ENCODE data around the gene NFASC. TPM values are rescaled to one million over a fixed set of nuclear protein-coding genes. Genes with fewer than 3 reads are reported as not detected.

The NFASC gene
- polyA plus RNA-seq, 3 donors, result 0.08 TPM; not detected in 2

- Mint-ChIP-seq H3K27ac (peak overlapping the region in 1 of 7 donors; percentile 43), H3K9me3 (no peaks in the 10 kb centered on the region), H3K4me1 (no peaks in the 10 kb centered on the region), H3K36me3 (no peaks in the 10 kb centered on the region), H3K27me3 (ENCODE audit: low read depth in 3 of 3) (peaks cover 0 to 3% (median 2%) of the 10 kb centered on the region in 3 donors), H3K4me3 (no peak overlapping the region)
- H3K36me3 ChIP-seq (replicated peaks in 1 of 2; ENCODE audit: control insufficient read depth in 1 of 2, insufficient read depth in 2 of 2, low read length in 2 of 2), result no peaks in the 10 kb centered on the region
- H3K4me1 ChIP-seq (ENCODE audit: control insufficient read depth in 1 of 2, insufficient read depth in 2 of 2, low read length in 2 of 2), result no peaks in the 10 kb centered on the region
- WGBS (ENCODE audit: insufficient coverage), result 92% methylated on average over 2 of the region's 2 CpGs
- H3K4me3 ChIP-seq (replicated peaks in 1 of 3; ENCODE audit: low read depth in 2 of 3, low read length in 3 of 3), result no peak overlapping the region
- no peak overlapping the region for H3K27ac ChIP-seq (ENCODE audit: low read depth in 1 of 2, low read length in 2 of 2)
- no peaks in the 10 kb centered on the region for H3K79me2 ChIP-seq (ENCODE audit: insufficient read depth, low read length)
- no peaks in the 10 kb centered on the region for H3K27me3 ChIP-seq (ENCODE audit: control insufficient read depth in 2 of 2, insufficient read depth in 2 of 2, low read length in 2 of 2)
- H4K20me1 ChIP-seq (ENCODE audit: insufficient read depth, low read length), result no peaks in the 10 kb centered on the region
- H3K4me2 ChIP-seq (replicated peaks; ENCODE audit: extremely low read depth, low read length, poor library complexity, severe bottlenecking), result no peak overlapping the region
- no peak for DNase-seq
- H3K9ac ChIP-seq (ENCODE audit: insufficient read depth, low read length, poor library complexity, severe bottlenecking), result no peak overlapping the region
- TF ChIP-seq, protein P1, sequence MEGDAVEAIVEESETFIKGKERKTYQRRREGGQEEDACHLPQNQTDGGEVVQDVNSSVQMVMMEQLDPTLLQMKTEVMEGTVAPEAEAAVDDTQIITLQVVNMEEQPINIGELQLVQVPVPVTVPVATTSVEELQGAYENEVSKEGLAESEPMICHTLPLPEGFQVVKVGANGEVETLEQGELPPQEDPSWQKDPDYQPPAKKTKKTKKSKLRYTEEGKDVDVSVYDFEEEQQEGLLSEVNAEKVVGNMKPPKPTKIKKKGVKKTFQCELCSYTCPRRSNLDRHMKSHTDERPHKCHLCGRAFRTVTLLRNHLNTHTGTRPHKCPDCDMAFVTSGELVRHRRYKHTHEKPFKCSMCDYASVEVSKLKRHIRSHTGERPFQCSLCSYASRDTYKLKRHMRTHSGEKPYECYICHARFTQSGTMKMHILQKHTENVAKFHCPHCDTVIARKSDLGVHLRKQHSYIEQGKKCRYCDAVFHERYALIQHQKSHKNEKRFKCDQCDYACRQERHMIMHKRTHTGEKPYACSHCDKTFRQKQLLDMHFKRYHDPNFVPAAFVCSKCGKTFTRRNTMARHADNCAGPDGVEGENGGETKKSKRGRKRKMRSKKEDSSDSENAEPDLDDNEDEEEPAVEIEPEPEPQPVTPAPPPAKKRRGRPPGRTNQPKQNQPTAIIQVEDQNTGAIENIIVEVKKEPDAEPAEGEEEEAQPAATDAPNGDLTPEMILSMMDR (IDR thresholded peaks at IDR 0.05), result no peak
- intact Hi-C loops (cut with micrococcal nuclease), result no loop called here
- H3K9me3 ChIP-seq (replicated peaks in 1 of 2; ENCODE audit: control insufficient read depth in 1 of 2, insufficient read depth in 1 of 2, low read length in 2 of 2), result no peaks in the 10 kb centered on the region
- H2AFZ ChIP-seq (ENCODE audit: insufficient read depth, low read depth, low read length, poor library complexity, severe bottlenecking), result no peak overlapping the region
These were observed 200.4 kb downstream of the NFASC start for GRCh38 chr1:205071028-205071409.

DNA sequence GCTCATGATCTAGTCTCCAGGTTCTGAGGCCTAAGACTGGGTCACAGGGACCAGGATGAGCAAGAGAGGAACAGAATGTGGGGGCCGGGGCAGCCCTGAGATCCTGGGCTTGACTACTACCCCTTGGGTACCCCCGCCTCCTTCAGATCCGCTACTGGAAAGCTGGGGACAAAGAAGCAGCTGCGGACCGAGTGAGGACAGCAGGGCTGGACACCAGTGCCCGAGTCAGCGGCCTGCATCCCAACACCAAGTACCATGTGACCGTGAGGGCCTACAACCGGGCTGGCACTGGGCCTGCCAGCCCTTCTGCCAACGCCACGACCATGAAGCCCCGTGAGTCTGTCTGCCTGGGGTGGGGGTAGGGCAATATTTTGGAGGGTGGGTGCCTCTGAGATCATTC is 201.1 kb downstream of the NFASC start:
- Mint-ChIP-seq H3K27me3 (ENCODE audit: low read depth in 3 of 3) (peaks cover 0 to 2% (median 2%) of the 10 kb centered on the region in 3 donors), H3K4me1 (no peaks in the 10 kb centered on the region), H3K4me3 (no peak overlapping the region), H3K9me3 (no peaks in the 10 kb centered on the region), H3K27ac (peak overlapping the region in 1 of 7 donors; percentile 76), H3K36me3 (no peaks in the 10 kb centered on the region)
- 95% methylated on average over 9 of the region's 12 CpGs for WGBS (ENCODE audit: insufficient coverage)
- Histone ChIP-seq H3K79me2 (ENCODE audit: insufficient read depth, low read length) (no peaks in the 10 kb centered on the region), H3K9me3 (replicated peaks in 1 of 2; ENCODE audit: control insufficient read depth in 1 of 2, insufficient read depth in 1 of 2, low read length in 2 of 2) (no peaks in the 10 kb centered on the region), H3K9ac (ENCODE audit: insufficient read depth, low read length, poor library complexity, severe bottlenecking) (no peak overlapping the region), H3K4me3 (replicated peaks in 1 of 3; ENCODE audit: low read depth in 2 of 3, low read length in 3 of 3) (no peak overlapping the region), H3K27ac (ENCODE audit: low read depth in 1 of 2, low read length in 2 of 2) (no peak overlapping the region), H2AFZ (ENCODE audit: insufficient read depth, low read depth, low read length, poor library complexity, severe bottlenecking) (no peak overlapping the region), H3K36me3 (replicated peaks in 1 of 2; ENCODE audit: control insufficient read depth in 1 of 2, insufficient read depth in 2 of 2, low read length in 2 of 2) (no peaks in the 10 kb centered on the region), H4K20me1 (ENCODE audit: insufficient read depth, low read length) (no peaks in the 10 kb centered on the region), H3K27me3 (ENCODE audit: control insufficient read depth in 2 of 2, insufficient read depth in 2 of 2, low read length in 2 of 2) (no peaks in the 10 kb centered on the region), H3K4me2 (replicated peaks; ENCODE audit: extremely low read depth, low read length, poor library complexity, severe bottlenecking) (no peak overlapping the region), H3K4me1 (ENCODE audit: control insufficient read depth in 1 of 2, insufficient read depth in 2 of 2, low read length in 2 of 2) (no peaks in the 10 kb centered on the region)
- TF ChIP-seq, protein P1 (IDR thresholded peaks at IDR 0.05), result no peak
- no peak for DNase-seq
- intact Hi-C loops (cut with micrococcal nuclease), result no loop called here

All from CD14-positive monocyte (primary cell).